CD14-positive monocyte (primary cell): ENCODE data around the gene EME2. TPM values are rescaled to one million over a fixed set of nuclear protein-coding genes. Genes with fewer than 3 reads are reported as not detected.
A peak's percentile ranks its signal among the peaks of the same experiment; 100 is the strongest.

ENCODE experiments used
- DNase-seq, 3 donors: peaks; one replicate each; pipeline ENCODE4 v3.0.0-alpha.2; 2011 to 2022
- H2AFZ ChIP-seq: 2 replicates; pipeline ENCODE4 v1.6.0; 2012; ENCODE audit warnings: mild to moderate bottlenecking, low read depth, low read length, inconsistent platforms; ENCODE audit not compliant: insufficient read depth, poor library complexity, severe bottlenecking
- H3K27ac ChIP-seq, 2 donors: 1 replicate in 1 of 2; 2 replicates in 1 of 2; pipeline ENCODE4 v1.5.1; 2012 to 2013; ENCODE audit warnings: low read length in 2 of 2, control low read depth in 1 of 2, inconsistent platforms in 1 of 2, low read depth in 1 of 2, mild to moderate bottlenecking in 1 of 2
- H3K27me3 ChIP-seq, 2 donors: one replicate each; pipeline versions ENCODE4 v1.6.0 to v1.6.1; 2011 to 2013; ENCODE audit warnings: low read length in 2 of 2; ENCODE audit not compliant: control insufficient read depth in 2 of 2, insufficient read depth in 2 of 2
- H3K36me3 ChIP-seq, 2 donors: replicated peaks in 1 of 2; 1 replicate in 1 of 2; 2 replicates in 1 of 2; pipeline versions ENCODE4 v1.5.1 to v1.6.1; 2012 to 2013; ENCODE audit warnings: low read length in 2 of 2, control low read depth in 1 of 2, inconsistent platforms in 1 of 2, mild to moderate bottlenecking in 1 of 2; ENCODE audit not compliant: insufficient read depth in 2 of 2, control insufficient read depth in 1 of 2
- H3K4me1 ChIP-seq, 2 donors: 1 replicate in 1 of 2; 2 replicates in 1 of 2; pipeline versions ENCODE4 v1.5.1 to v1.6.1; 2012 to 2013; ENCODE audit warnings: low read length in 2 of 2, control low read depth in 1 of 2, inconsistent platforms in 1 of 2, mild to moderate bottlenecking in 1 of 2, moderate library complexity in 1 of 2; ENCODE audit not compliant: insufficient read depth in 2 of 2, control insufficient read depth in 1 of 2
- H3K4me2 ChIP-seq: replicated peaks from 2 replicates; pipeline ENCODE3; 2012; ENCODE audit warnings: low read length, moderate library complexity, mild to moderate bottlenecking; ENCODE audit not compliant: poor library complexity, severe bottlenecking; ENCODE audit errors: extremely low read depth
- H3K4me3 ChIP-seq, 3 experiments: fragments of 200-600 bp in 1 of 3; sonication (generic) in 1 of 3; replicated peaks in 1 of 3; 1 replicate in 2 of 3; 2 replicates in 1 of 3; pipeline ENCODE4 v1.5.1; 2011 to 2013; ENCODE audit warnings: low read length in 3 of 3, mild to moderate bottlenecking in 3 of 3, control low read depth in 2 of 3, low read depth in 2 of 3, inconsistent platforms in 1 of 3, moderate library complexity in 1 of 3
- H3K79me2 ChIP-seq: 2 replicates; pipeline ENCODE4 v1.6.0; 2012; ENCODE audit warnings: mild to moderate bottlenecking, control low read depth, inconsistent platforms, low read length, moderate library complexity; ENCODE audit not compliant: insufficient read depth
- H3K9ac ChIP-seq: 2 replicates; pipeline ENCODE4 v1.6.0; 2017; ENCODE audit warnings: low read length, mild to moderate bottlenecking; ENCODE audit not compliant: insufficient read depth, poor library complexity, severe bottlenecking
- H3K9me3 ChIP-seq, 2 donors: replicated peaks in 1 of 2; 1 replicate in 1 of 2; 2 replicates in 1 of 2; pipeline versions ENCODE4 v1.5.1 to v1.6.1; 2012 to 2013; ENCODE audit warnings: low read length in 2 of 2, control low read depth in 1 of 2; ENCODE audit not compliant: control insufficient read depth in 1 of 2, insufficient read depth in 1 of 2
- H4K20me1 ChIP-seq: 2 replicates; pipeline ENCODE4 v1.6.0; 2012; ENCODE audit warnings: mild to moderate bottlenecking, low read length, control low read depth, moderate library complexity; ENCODE audit not compliant: insufficient read depth
- H3K27ac Mint-ChIP-seq, 7 donors: one replicate each; pipeline ENCODE4 v1.8.0; 2020; ENCODE audit warnings: mild to moderate bottlenecking in 7 of 7, mixed read lengths in 7 of 7, moderate library complexity in 6 of 7, inconsistent platforms in 2 of 7
- H3K27me3 Mint-ChIP-seq, 3 donors: one replicate each; pipeline ENCODE4 v1.8.0; 2021 to 2022; ENCODE audit warnings: low read depth in 3 of 3, mild to moderate bottlenecking in 3 of 3, mixed read lengths in 3 of 3, moderate library complexity in 3 of 3, inconsistent platforms in 1 of 3
- H3K36me3 Mint-ChIP-seq, 2 donors: one replicate each; pipeline ENCODE4 v1.8.0; 2020; ENCODE audit warnings: mixed read lengths in 2 of 2, inconsistent platforms in 1 of 2, mild to moderate bottlenecking in 1 of 2
- H3K4me1 Mint-ChIP-seq: one replicate; pipeline ENCODE4 v1.8.0; 2020; ENCODE audit warnings: mild to moderate bottlenecking, mixed read lengths
- H3K4me3 Mint-ChIP-seq, 2 donors: one replicate each; pipeline ENCODE4 v1.8.0; 2020; ENCODE audit warnings: mild to moderate bottlenecking in 2 of 2, mixed read lengths in 2 of 2, moderate library complexity in 1 of 2
- H3K9me3 Mint-ChIP-seq, 7 donors: one replicate each; pipeline ENCODE4 v1.8.0; 2020 to 2022; ENCODE audit warnings: mixed read lengths in 7 of 7, mild to moderate bottlenecking in 6 of 7, moderate library complexity in 6 of 7, inconsistent platforms in 2 of 7
- WGBS: methylation state at CpG from one replicate; pipeline ENCODE4 v1.1.5; 2013; ENCODE audit warnings: missing lambda C conversion rate; ENCODE audit not compliant: insufficient coverage; 5-methylcytosine and 5-hydroxymethylcytosine counted together
- intact Hi-C, 2 donors: fragments of 100-400 bp; cut with micrococcal nuclease; formaldehyde crosslinking; loops; one replicate each; pipeline versions ENCODE4 v1.15.0 to v1.15.1; 2023
- polyA plus RNA-seq, 3 donors: library from polyadenylated mRNA; depleted of rRNA in 1 of 3; unstranded in 2 of 3; stranded (reverse) in 1 of 3; fragments of 300-500 nt in 2 of 3; fragments of >200 nt in 1 of 3; fragmentation: Illumina TruSeq in 2 of 3; gene quantifications; 1 replicate in 2 of 3; 2 replicates in 1 of 3; pipeline ENCODE4 v1.2.3, GENCODE V29; 2012 to 2021
- TF ChIP-seq, protein P1 (sequence below): fragments of 200-600 bp; IDR thresholded peaks from one replicate; pipeline ENCODE4 v1.8.0; 2022; ENCODE audit warnings: antibody characterized with exemption, mild to moderate bottlenecking

EME2 gene
- polyA plus RNA-seq, 3 donors, result 0.26 to 36.6 (median 0.48) TPM

DNA sequence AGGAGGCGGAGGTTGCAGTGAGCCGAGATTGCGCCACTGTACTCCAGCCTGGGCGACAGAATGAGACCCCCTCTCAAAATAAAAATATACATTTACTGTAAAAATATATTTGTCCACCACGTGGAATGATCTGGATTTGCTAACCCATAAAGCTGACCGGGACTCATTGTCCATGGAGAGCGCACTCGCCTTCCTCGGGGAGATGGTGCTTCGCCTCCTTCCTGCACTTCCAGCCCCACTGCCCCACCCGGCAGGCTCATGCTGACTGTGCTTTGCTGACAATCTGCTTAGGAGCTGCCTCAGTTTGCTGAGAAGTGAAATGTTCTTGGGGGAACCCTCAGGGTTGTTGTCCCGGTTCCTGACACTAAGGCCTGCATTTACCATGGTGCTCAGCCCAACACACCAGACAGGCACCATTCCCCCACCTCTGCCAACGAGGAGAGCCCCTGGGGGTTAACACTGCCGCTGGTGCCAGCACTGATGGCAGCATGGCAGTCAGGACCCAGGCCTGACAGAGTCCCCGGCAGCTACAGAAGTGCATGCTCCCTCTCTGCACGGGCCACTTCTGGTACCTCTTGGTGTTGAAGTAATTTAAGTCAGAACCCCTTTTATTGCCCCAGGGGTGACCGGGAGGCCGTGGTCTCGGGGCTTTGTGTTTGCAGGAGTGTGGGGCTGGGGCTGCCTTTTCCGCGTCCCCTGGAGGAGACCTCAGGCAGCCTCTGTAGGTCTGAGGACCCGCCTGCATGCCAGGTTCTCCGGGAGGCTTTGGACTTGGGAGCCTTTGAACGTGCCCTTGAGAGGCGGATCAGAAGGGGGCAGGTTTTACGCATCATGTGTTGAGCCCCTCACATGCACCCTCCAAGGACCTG, 12.6 kb downstream of the EME2 start:
- Histone ChIP-seq H3K9me3 (no peaks in the 10 kb centered on the region), H4K20me1 (peaks cover 52% of the 10 kb centered on the region), H3K79me2 (peaks cover 55% of the 10 kb centered on the region), H3K27me3 (no peaks in the 10 kb centered on the region), H2AFZ (no peak overlapping the region), H3K9ac (no peak overlapping the region), H3K36me3 (peaks cover 37% of the 10 kb centered on the region in 2 donors), H3K27ac (no peak overlapping the region), H3K4me3 (no peak overlapping the region), H3K4me2 (no peak overlapping the region), H3K4me1 (peaks cover 25 to 33% of the 10 kb centered on the region in 2 donors)
- Mint-ChIP-seq H3K27ac (peak overlapping the region in 2 of 7 donors; percentile 50 to 68), H3K4me1 (peaks cover 25% of the 10 kb centered on the region), H3K9me3 (no peaks in the 10 kb centered on the region), H3K36me3 (peaks cover 16 to 53% of the 10 kb centered on the region in 2 donors), H3K4me3 (no peak overlapping the region), H3K27me3 (no peaks in the 10 kb centered on the region)
- intact Hi-C loops, result loop anchor here (5.0 to 10.0 kb wide), 4 partner anchors 42 to 360 kb away; partner anchors contain the start of genes FAHD1 (in 1 of the 2), HAGH (in 1 of the 2), MAPK8IP3 (in 1 of the 2) and NTHL1 (in 1 of the 2)
- TF ChIP-seq, protein P1, sequence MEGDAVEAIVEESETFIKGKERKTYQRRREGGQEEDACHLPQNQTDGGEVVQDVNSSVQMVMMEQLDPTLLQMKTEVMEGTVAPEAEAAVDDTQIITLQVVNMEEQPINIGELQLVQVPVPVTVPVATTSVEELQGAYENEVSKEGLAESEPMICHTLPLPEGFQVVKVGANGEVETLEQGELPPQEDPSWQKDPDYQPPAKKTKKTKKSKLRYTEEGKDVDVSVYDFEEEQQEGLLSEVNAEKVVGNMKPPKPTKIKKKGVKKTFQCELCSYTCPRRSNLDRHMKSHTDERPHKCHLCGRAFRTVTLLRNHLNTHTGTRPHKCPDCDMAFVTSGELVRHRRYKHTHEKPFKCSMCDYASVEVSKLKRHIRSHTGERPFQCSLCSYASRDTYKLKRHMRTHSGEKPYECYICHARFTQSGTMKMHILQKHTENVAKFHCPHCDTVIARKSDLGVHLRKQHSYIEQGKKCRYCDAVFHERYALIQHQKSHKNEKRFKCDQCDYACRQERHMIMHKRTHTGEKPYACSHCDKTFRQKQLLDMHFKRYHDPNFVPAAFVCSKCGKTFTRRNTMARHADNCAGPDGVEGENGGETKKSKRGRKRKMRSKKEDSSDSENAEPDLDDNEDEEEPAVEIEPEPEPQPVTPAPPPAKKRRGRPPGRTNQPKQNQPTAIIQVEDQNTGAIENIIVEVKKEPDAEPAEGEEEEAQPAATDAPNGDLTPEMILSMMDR, result no peak
- DNase-seq, result no peak
- WGBS, result 97% methylated on average over 20 of the region's 26 CpGs

DNA sequence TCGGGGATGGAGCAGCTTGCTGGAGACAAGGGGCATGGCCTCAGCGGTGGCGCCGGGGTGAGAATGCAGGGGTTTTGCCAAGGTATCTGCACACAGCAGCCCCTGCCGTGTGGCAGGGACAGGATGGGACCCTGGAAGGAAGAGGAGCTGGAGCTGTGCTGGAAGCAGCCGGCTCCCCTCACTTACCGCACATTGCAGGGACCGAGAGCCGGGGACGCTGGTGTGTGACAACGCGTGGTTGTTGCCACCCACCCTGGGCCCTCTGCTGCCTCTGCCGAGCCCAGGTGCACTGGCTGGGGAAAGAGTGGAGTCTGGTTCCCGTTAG, 13.2 kb downstream of the EME2 start:
- intact Hi-C loops, result loop anchor here in 1 of 2 donors (10.0 kb wide), 2 partner anchors 81 to 361 kb away; partner anchors contain the start of genes MAPK8IP3 and UQCC4
- peaks cover 18 to 52% of the 10 kb centered on the region in 2 donors for H3K36me3 Mint-ChIP-seq

More for the DNA sequence above, 13.2 kb downstream of the EME2 start:
- DNase-seq, result no peak
- Histone ChIP-seq H3K4me1 (peaks cover 23 to 28% of the 10 kb centered on the region in 2 donors), H3K36me3 (peaks cover 40 to 43% of the 10 kb centered on the region in 2 donors), H3K9me3 (no peaks in the 10 kb centered on the region), H2AFZ (no peak overlapping the region), H3K4me2 (no peak overlapping the region), H3K4me3 (no peak overlapping the region), H3K27me3 (no peaks in the 10 kb centered on the region), H4K20me1 (peaks cover 46% of the 10 kb centered on the region), H3K9ac (no peak overlapping the region), H3K79me2 (peaks cover 49% of the 10 kb centered on the region), H3K27ac (no peak overlapping the region)
- H3K27ac Mint-ChIP-seq, result no peak overlapping the region
- TF ChIP-seq, protein P1, result no peak
- no peak overlapping the region for H3K4me3 Mint-ChIP-seq
- WGBS, result 99% methylated on average over 14 of the region's 14 CpGs
- H3K4me1 Mint-ChIP-seq, result peaks cover 23% of the 10 kb centered on the region
- no peaks in the 10 kb centered on the region for H3K27me3 Mint-ChIP-seq
- no peaks in the 10 kb centered on the region for H3K9me3 Mint-ChIP-seq
